ENCODE measurements around the gene MRPL4.
"Not testable (repeated sequence)": the region's sequence is repeated elsewhere in the genome, so short reads cannot be mapped to it uniquely, and the experiment has no call there.

Gene MRPL4

GRCh38 chr19:10228393-10228792, 23.6 kb upstream of the MRPL4 start:
- DNase-seq (ENCODE audit: low read depth, low spot score) = no peak
- H3K4me3 ChIP-seq (ENCODE audit: low read length) = no peak overlapping the region

- no peak overlapping the region for H3K4me3 ChIP-seq (ENCODE audit: low read length)
Measured at GRCh38 chr19:10228920-10229319, 23.1 kb upstream of the MRPL4 start.

GRCh38 chr19:10230173-10230860, 21.7 kb upstream of the MRPL4 start:
- peak overlapping the region; percentile 71 for H3K4me3 ChIP-seq (ENCODE audit: low read length)
- no peak for DNase-seq (ENCODE audit: low read depth, low spot score)

More at GRCh38 chr19:10228920-10229319, 23.1 kb upstream of the MRPL4 start:
- DNase-seq (ENCODE audit: low read depth, low spot score) = peak; percentile 27

- H3K4me3 ChIP-seq (ENCODE audit: low read length) = peak within 1 kb of the TSS; percentile 71
- peak; percentile 28 for DNase-seq (ENCODE audit: low read depth, low spot score)
Measured at GRCh38 chr19:10230861-10231611, 21.0 kb upstream of the MRPL4 start, which contains the start of gene S1PR2. Gene S1PR2, minus strand, starts transcription at chr19:10231331. Its CDS starts 6,426 bp downstream, at chr19:10224905.

GRCh38 chr19:10231612-10232228, 20.3 kb upstream of the MRPL4 start:
- peak overlapping the region; percentile 71 for H3K4me3 ChIP-seq (ENCODE audit: low read length)
- DNase-seq (ENCODE audit: low read depth, low spot score) = no peak

- H3K4me3 ChIP-seq (ENCODE audit: low read length) = no peak overlapping the region
- no peak for DNase-seq (ENCODE audit: low read depth, low spot score)
Measured at GRCh38 chr19:10233946-10234345, 18.1 kb upstream of the MRPL4 start.

GRCh38 chr19:10235003-10235402, 17.0 kb upstream of the MRPL4 start:
- no peak overlapping the region for H3K4me3 ChIP-seq (ENCODE audit: low read length)
- no peak for DNase-seq (ENCODE audit: low read depth, low spot score)

- H3K4me3 ChIP-seq (ENCODE audit: low read length); DNase-seq (ENCODE audit: low read depth, low spot score): not testable (repeated sequence)
Measured at GRCh38 chr19:10235409-10235808, 16.6 kb upstream of the MRPL4 start.

GRCh38 chr19:10237702-10238101, 14.3 kb upstream of the MRPL4 start:
- H3K4me3 ChIP-seq (ENCODE audit: low read length) = no peak overlapping the region
- no peak for DNase-seq (ENCODE audit: low read depth, low spot score)

- H3K4me3 ChIP-seq (ENCODE audit: low read length) = no peak overlapping the region
- no peak for DNase-seq (ENCODE audit: low read depth, low spot score)
Measured at GRCh38 chr19:10238172-10238783, 13.7 kb upstream of the MRPL4 start.

- not testable (repeated sequence) for DNase-seq (ENCODE audit: low read depth, low spot score); H3K4me3 ChIP-seq (ENCODE audit: low read length)
Measured at GRCh38 chr19:10241826-10242449, 10.1 kb upstream of the MRPL4 start.

- H3K4me3 ChIP-seq (ENCODE audit: low read length) = no peak overlapping the region
- no peak for DNase-seq (ENCODE audit: low read depth, low spot score)
Measured at GRCh38 chr19:10243606-10244005, 8.4 kb upstream of the MRPL4 start.

- H3K4me3 ChIP-seq (ENCODE audit: low read length) = no peak overlapping the region
- no peak for DNase-seq (ENCODE audit: low read depth, low spot score)
Measured at GRCh38 chr19:10245189-10245939, 6.7 kb upstream of the MRPL4 start.

GRCh38 chr19:10246511-10246910, 5.5 kb upstream of the MRPL4 start:
- DNase-seq (ENCODE audit: low read depth, low spot score) = no peak
- H3K4me3 ChIP-seq (ENCODE audit: low read length) = no peak overlapping the region

- no peak for DNase-seq (ENCODE audit: low read depth, low spot score)
- peak overlapping the region; percentile 94 for H3K4me3 ChIP-seq (ENCODE audit: low read length)
Measured at GRCh38 chr19:10252707-10253106, 693 bp downstream of the MRPL4 start.

GRCh38 chr19:10254244-10254643, 2.2 kb downstream of the MRPL4 start:
- DNase-seq (ENCODE audit: low read depth, low spot score) = no peak

GRCh38 chr19:10255358-10255757, 3.3 kb downstream of the MRPL4 start:
- no peak for DNase-seq (ENCODE audit: low read depth, low spot score)
- H3K4me3 ChIP-seq (ENCODE audit: low read length) = no peak overlapping the region

More at GRCh38 chr19:10254244-10254643, 2.2 kb downstream of the MRPL4 start:
- no peak overlapping the region for H3K4me3 ChIP-seq (ENCODE audit: low read length)

- DNase-seq (ENCODE audit: low read depth, low spot score) = no peak
Measured at GRCh38 chr19:10256551-10256950, 4.5 kb downstream of the MRPL4 start.

More at GRCh38 chr19:10256551-10256950, 4.5 kb downstream of the MRPL4 start:
- H3K4me3 ChIP-seq (ENCODE audit: low read length) = no peak overlapping the region

Data from Jurkat, Clone E6-1 (cell line).